Testis (tissue), 3 donors: ENCODE results near the gene CLCA2. TPM values are rescaled to one million over a fixed set of nuclear protein-coding genes. Genes with fewer than 3 reads are reported as not detected.

Experiments used
- DNase-seq: peaks from one replicate; pipeline ENCODE4 v3.0.0-alpha.2; 2019
- H3K27ac ChIP-seq, 2 donors: fragments of 200-600 bp; sonication (generic); one replicate each; pipeline ENCODE4 v1.5.1; 2019
- H3K27me3 ChIP-seq: fragments of 200-600 bp; sonication (generic); one replicate; pipeline ENCODE4 v1.5.1; 2019
- H3K36me3 ChIP-seq: fragments of 200-600 bp; sonication (generic); one replicate; pipeline ENCODE4 v1.5.1; 2017; ENCODE audit warnings: low read depth; ENCODE audit errors: missing control alignments
- H3K4me1 ChIP-seq: fragments of 200-600 bp; sonication (generic); one replicate; pipeline ENCODE4 v1.5.1; 2019
- H3K4me3 ChIP-seq, 2 donors: fragments of 200-600 bp; sonication (generic); one replicate each; pipeline ENCODE4 v1.5.1; 2017 to 2019
- H3K9me3 ChIP-seq: fragments of 200-600 bp; sonication (generic); one replicate; pipeline ENCODE4 v1.5.1; 2017
- CTCF ChIP-seq, 3 experiments: fragments of 450-650 bp in 2 of 3; fragments of 200-600 bp in 1 of 3; sonication (generic) in 1 of 3; IDR thresholded peaks; one replicate each; pipeline ENCODE4 v1.5.1; 2016 to 2019; ENCODE audit warnings: antibody characterized with exemption in 3 of 3, mild to moderate bottlenecking in 2 of 3, moderate library complexity in 1 of 3
- POLR2A ChIP-seq: fragments of 450-650 bp; IDR thresholded peaks from one replicate; pipeline ENCODE4 v1.6.1; 2017; ENCODE audit warnings: antibody characterized with exemption, mild to moderate bottlenecking, moderate library complexity
- WGBS, 2 donors: methylation state at CpG; one replicate each; pipeline ENCODE4 v1.1.5; 2018; 5-methylcytosine and 5-hydroxymethylcytosine counted together
- intact Hi-C: fragments of 100-400 bp; cut with DNase I; formaldehyde crosslinking; loops from one replicate; pipeline ENCODE4 v1.15.1; 2023; ENCODE audit warnings: low total_unique reads
- polyA plus RNA-seq: library from polyadenylated mRNA; stranded (reverse); fragments of 350-450 nt; fragmentation: Illumina TruSeq; extraction: RNeasy Lipid Tissue Mini Kit (QIAGEN cat#74804); gene quantifications from one replicate; pipeline ENCODE4 v1.2.3, GENCODE V29; 2014; ENCODE audit warnings: low read depth, low replicate concordance; ENCODE audit not compliant: insufficient read depth
- total RNA-seq, 2 donors: library from RNA; depleted of rRNA; stranded (reverse); fragments of >200 nt; gene quantifications; one replicate each; pipeline ENCODE4 v1.2.3, GENCODE V29; 2016

The CLCA2 gene
- total and polyA plus RNA-seq, 3 donors from 2014 or later: 1.7 to 4.5 (median 2.6) TPM

DNA sequence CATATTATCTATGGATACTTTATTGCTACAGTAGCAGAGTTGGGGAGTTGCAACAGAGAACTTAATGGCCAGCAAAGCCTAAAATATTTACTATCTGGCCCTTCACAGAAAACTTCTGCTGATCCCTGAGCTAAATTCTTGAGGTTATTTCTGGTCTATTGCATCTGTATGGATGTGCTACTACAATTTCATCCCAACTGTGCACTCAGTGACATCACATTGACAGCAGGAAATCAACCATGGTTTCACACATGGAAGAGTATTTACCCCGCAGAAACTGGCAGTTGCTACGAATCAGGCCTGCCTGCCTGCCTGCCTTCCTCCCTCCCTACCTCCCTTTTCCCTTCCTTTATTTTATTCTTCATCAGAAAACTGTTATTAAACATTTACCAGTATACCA lies 12.1 kb downstream of the CLCA2 start:
- no peak for DNase-seq
- H3K4me1 ChIP-seq: no peaks in the 10 kb centered on the region
- no peak overlapping the region for H3K27ac ChIP-seq
- H3K9me3 ChIP-seq: no peaks in the 10 kb centered on the region
- H3K36me3 ChIP-seq: no peaks in the 10 kb centered on the region
- intact Hi-C loops: no loop called here
- TF ChIP-seq POLR2A: no peak
- TF ChIP-seq CTCF (IDR thresholded peaks at IDR 0.05): no peak
- no peaks in the 10 kb centered on the region for H3K27me3 ChIP-seq
- H3K4me3 ChIP-seq: no peak overlapping the region
- WGBS, 2 donors: 80 to 83% methylated on average over 2 of the region's 2 CpGs

- Histone ChIP-seq H3K4me3 (no peak overlapping the region), H3K27me3 (no peaks in the 10 kb centered on the region), H3K27ac (no peak overlapping the region), H3K9me3 (no peaks in the 10 kb centered on the region), H3K36me3 (no peaks in the 10 kb centered on the region), H3K4me1 (no peaks in the 10 kb centered on the region)
- DNase-seq: no peak
- no peak for TF ChIP-seq CTCF (IDR thresholded peaks at IDR 0.05)
- no peak for TF ChIP-seq POLR2A
- 87 to 89% methylated on average over 2 of the region's 2 CpGs for WGBS, 2 donors
- intact Hi-C loops: no loop called here
These were observed 17.6 kb downstream of the CLCA2 start for GRCh38 chr1:86441581-86441980.

DNA sequence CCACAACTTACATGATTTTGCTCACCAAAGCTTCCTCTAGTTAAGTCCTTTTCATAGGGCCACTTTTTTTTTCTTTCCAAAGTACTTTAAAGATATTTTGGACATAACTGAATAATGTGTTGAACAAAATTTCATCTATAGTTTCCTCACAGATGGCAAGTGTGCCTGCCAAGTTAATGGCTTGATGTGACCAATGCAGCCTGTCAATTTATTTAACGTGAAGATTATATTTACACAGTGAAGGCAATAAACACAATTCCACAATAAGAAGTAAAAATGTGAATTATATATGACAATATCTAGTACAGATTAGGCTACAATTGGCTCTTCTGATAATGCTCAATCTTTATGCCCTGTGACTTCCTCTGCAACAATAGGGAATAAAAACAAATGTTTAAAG lies 18.0 kb downstream of the CLCA2 start:
- Histone ChIP-seq H3K4me1 (no peaks in the 10 kb centered on the region), H3K27ac (no peak overlapping the region), H3K4me3 (no peak overlapping the region), H3K27me3 (no peaks in the 10 kb centered on the region), H3K9me3 (no peaks in the 10 kb centered on the region), H3K36me3 (no peaks in the 10 kb centered on the region)
- TF ChIP-seq CTCF (IDR thresholded peaks at IDR 0.05): no peak
- no peak for TF ChIP-seq POLR2A
- DNase-seq: no peak
- intact Hi-C loops: no loop called here
- WGBS, 2 donors: 91% methylated on average over 1 of the region's 1 CpG

- Histone ChIP-seq H3K4me3 (no peak overlapping the region), H3K27ac (no peak overlapping the region), H3K36me3 (no peaks in the 10 kb centered on the region), H3K4me1 (no peaks in the 10 kb centered on the region), H3K27me3 (no peaks in the 10 kb centered on the region), H3K9me3 (no peaks in the 10 kb centered on the region)
- TF ChIP-seq CTCF (IDR thresholded peaks at IDR 0.05) (no peak), POLR2A (no peak)
- WGBS, 2 donors: 82 to 83% methylated on average over 1 of the region's 1 CpG
- intact Hi-C loops: no loop called here
- DNase-seq: no peak
These were observed 21.9 kb downstream of the CLCA2 start for GRCh38 chr1:86445919-86446318.

DNA sequence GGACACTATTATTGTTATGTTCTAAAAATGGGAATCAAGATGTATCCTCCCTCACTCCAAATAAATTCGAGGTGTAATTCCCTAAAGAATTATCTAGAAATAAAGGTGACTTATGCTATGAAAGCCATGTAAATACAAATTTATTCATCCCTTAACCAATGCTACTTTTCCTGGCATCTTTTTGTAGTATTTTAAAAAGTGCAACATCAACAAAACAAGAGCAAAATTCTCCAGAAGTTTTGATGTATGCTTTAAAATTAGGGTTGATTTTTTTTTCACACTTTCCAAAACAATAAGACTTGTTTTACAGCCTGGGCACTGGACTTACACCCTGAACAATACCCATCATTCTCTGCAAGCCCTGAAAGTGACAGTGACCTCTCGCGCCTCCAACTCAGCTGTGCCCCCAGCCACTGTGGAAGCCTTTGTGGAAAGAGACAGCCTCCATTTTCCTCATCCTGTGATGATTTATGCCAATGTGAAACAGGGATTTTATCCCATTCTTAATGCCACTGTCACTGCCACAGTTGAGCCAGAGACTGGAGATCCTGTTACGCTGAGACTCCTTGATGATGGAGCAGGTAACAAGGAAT lies 23.3 kb downstream of the CLCA2 start:
- Histone ChIP-seq H3K27me3 (no peaks in the 10 kb centered on the region), H3K36me3 (no peaks in the 10 kb centered on the region), H3K4me3 (no peak overlapping the region), H3K4me1 (no peaks in the 10 kb centered on the region), H3K9me3 (no peaks in the 10 kb centered on the region), H3K27ac (no peak overlapping the region)
- no peak for TF ChIP-seq POLR2A
- TF ChIP-seq CTCF (IDR thresholded peaks at IDR 0.05): no peak
- 67 to 71% methylated on average over 4 of the region's 4 CpGs for WGBS, 2 donors
- intact Hi-C loops: no loop called here
- no peak for DNase-seq
